Right lobe of liver (tissue), 6 donors: Measurements from ENCODE around the gene ACOT7. TPM values are rescaled to one million over a fixed set of nuclear protein-coding genes. Genes with fewer than 3 reads are reported as not detected.

Experiments
- ATAC-seq, 4 donors: fragments of 200-7000 bp; cut with Tn5 transposase; one replicate each; pipeline ENCODE4 v1.9.1; 2020; ENCODE audit warnings: mild to moderate bottlenecking in 4 of 4, moderate library complexity in 4 of 4
- DNase-seq, 3 donors: peaks; one replicate each; pipeline ENCODE4 v3.0.0-alpha.2; 2020
- H3K27ac ChIP-seq, 3 donors: fragments of 200-600 bp; one replicate each; pipeline ENCODE4 v1.8.0; 2022
- H3K27me3 ChIP-seq, 2 donors: fragments of 200-600 bp; one replicate each; pipeline ENCODE4 v1.8.0; 2022
- H3K36me3 ChIP-seq, 4 donors: fragments of 200-600 bp; sonication (generic) in 1 of 4; one replicate each; pipeline versions ENCODE4 v1.5.1 to v1.8.0; 2017 to 2022; ENCODE audit warnings: control low read depth in 1 of 4
- H3K4me1 ChIP-seq, 4 donors: fragments of 200-600 bp; sonication (generic) in 1 of 4; one replicate each; pipeline versions ENCODE4 v1.5.1 to v1.8.0; 2017 to 2022; ENCODE audit warnings: control low read depth in 1 of 4
- H3K4me3 ChIP-seq, 3 donors: fragments of 200-600 bp; one replicate each; pipeline ENCODE4 v1.8.0; 2022
- H3K9me3 ChIP-seq, 4 donors: fragments of 200-600 bp; sonication (generic) in 1 of 4; one replicate each; pipeline versions ENCODE4 v1.5.1 to v1.8.0; 2017 to 2022; ENCODE audit warnings: control low read depth in 1 of 4
- POLR2A ChIP-seq: fragments of 450-650 bp; IDR thresholded peaks from one replicate; pipeline ENCODE4 v1.6.1; 2017; ENCODE audit warnings: antibody characterized with exemption, mild to moderate bottlenecking
- WGBS: methylation state at CpG from one replicate; pipeline ENCODE4 v1.1.6; 2018; ENCODE audit warnings: low coverage, low lambda C conversion rate; ENCODE audit not compliant: insufficient coverage; ENCODE audit errors: missing lambda C conversion rate; 5-methylcytosine and 5-hydroxymethylcytosine counted together
- intact Hi-C, 2 donors: fragments of 100-400 bp; cut with DNase I; formaldehyde crosslinking; loops; one replicate each; pipeline versions ENCODE4 v1.11.2 to v1.14.1; 2022
- total RNA-seq, 6 experiments: library from RNA; depleted of rRNA in 2 of 6; stranded (reverse); fragments of >200 nt in 2 of 6; fragmentation: NEBNext Ultra II Directional in 3 of 6; extraction: Animal tissue kit (Norgen Biotek cat#: 25700) in 3 of 6; gene quantifications; one replicate each; pipeline versions ENCODE4 v1.1.0 to v1.2.4, GENCODE V29; 2016 to 2023
- TF ChIP-seq, protein P1 (sequence below), 4 donors: fragments of 200-600 bp in 3 of 4; fragments of 450-650 bp in 1 of 4; IDR thresholded peaks; one replicate each; pipeline versions ENCODE4 v1.5.1 to v1.8.0; 2016 to 2022; ENCODE audit warnings: antibody characterized with exemption in 4 of 4, mild to moderate bottlenecking in 2 of 4
- donor health status: DM: no; HTN: yes; CAD: no.
- donor health status: DM: no; HTN: no; CAD: no.
- donor health status: DM: no; HTN: no; CAD: no.
- donor health status: DM: no; HTN: yes; CAD: no.
- donor health status: DM: no; HTN: yes; CAD: no.

Gene ACOT7
- total RNA-seq, 6 experiments from 2014 or later = 10.8 to 19.7 (median 14.1) TPM

DNA sequence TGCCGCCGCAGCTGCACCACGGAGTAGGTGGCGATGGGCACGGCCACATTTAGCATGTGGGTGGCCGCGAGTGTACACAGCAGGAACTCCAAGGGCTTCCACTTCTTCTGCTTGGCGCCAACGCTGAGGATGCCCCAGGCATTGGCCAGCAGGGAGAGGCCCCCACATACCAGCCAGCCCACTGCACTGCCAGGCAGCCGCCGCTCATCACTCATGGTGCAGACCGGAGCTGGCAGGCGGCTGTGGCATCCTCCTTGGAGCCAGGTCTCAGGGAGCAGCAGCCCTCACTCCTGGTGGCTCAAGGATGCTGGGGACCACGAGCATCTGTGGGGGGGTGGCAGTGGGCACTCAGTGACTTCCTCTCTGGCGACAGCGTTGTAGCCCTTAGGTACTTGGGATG, 138.9 kb downstream of the ACOT7 start:
- no peaks in the 10 kb centered on the region for H3K36me3 ChIP-seq
- H3K27me3 ChIP-seq = no peaks in the 10 kb centered on the region
- H3K27ac ChIP-seq = no peak overlapping the region
- no peak for ATAC-seq
- TF ChIP-seq, protein P1, sequence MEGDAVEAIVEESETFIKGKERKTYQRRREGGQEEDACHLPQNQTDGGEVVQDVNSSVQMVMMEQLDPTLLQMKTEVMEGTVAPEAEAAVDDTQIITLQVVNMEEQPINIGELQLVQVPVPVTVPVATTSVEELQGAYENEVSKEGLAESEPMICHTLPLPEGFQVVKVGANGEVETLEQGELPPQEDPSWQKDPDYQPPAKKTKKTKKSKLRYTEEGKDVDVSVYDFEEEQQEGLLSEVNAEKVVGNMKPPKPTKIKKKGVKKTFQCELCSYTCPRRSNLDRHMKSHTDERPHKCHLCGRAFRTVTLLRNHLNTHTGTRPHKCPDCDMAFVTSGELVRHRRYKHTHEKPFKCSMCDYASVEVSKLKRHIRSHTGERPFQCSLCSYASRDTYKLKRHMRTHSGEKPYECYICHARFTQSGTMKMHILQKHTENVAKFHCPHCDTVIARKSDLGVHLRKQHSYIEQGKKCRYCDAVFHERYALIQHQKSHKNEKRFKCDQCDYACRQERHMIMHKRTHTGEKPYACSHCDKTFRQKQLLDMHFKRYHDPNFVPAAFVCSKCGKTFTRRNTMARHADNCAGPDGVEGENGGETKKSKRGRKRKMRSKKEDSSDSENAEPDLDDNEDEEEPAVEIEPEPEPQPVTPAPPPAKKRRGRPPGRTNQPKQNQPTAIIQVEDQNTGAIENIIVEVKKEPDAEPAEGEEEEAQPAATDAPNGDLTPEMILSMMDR (IDR thresholded peaks at IDR 0.05) = no peak
- TF ChIP-seq POLR2A = no peak
- H3K4me3 ChIP-seq = no peak overlapping the region
- H3K9me3 ChIP-seq = no peaks in the 10 kb centered on the region
- DNase-seq = no peak
- intact Hi-C loops = loop anchor here in 1 of 2 donors (5.0 kb wide), 1 partner anchor 93 kb away; no protein-coding TSS in a partner anchor
- 100% methylated on average over 3 of the region's 16 CpGs for WGBS
- H3K4me1 ChIP-seq = peaks cover 0 to 11% (median 5%) of the 10 kb centered on the region in 4 donors

DNA sequence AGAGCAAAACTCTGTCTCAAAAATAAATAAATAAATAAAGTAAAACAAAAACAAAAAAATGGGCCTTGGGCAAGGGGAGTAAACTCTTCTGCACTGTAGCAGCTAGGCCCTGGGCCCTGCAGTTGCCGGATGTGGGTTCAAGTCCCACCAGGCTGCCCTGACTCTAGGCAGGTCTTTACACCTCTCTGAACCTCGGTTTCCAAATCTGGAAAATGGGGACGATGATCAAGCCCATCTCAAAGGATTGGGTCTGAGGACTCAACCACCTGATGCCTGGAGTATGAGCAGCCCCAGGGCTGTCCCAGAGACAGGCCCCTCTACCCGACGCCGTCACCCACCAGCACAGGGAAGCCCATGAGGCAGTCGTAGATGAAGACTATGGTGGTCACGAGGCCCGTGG, 140.2 kb downstream of the ACOT7 start:
- ATAC-seq (no peak), DNase-seq (no peak)
- TF ChIP-seq, protein P1 (IDR thresholded peaks at IDR 0.05) = no peak
- TF ChIP-seq POLR2A = no peak
- Histone ChIP-seq H3K27me3 (no peaks in the 10 kb centered on the region), H3K4me1 (peaks cover 0 to 3% (median 0%) of the 10 kb centered on the region in 4 donors), H3K27ac (no peak overlapping the region), H3K9me3 (no peaks in the 10 kb centered on the region), H3K4me3 (no peak overlapping the region), H3K36me3 (no peaks in the 10 kb centered on the region)
- intact Hi-C loops = loop anchor here in 1 of 2 donors (5.0 kb wide), 1 partner anchor 94 kb away; no protein-coding TSS in a partner anchor
- WGBS = 90% methylated on average over 5 of the region's 9 CpGs

DNA sequence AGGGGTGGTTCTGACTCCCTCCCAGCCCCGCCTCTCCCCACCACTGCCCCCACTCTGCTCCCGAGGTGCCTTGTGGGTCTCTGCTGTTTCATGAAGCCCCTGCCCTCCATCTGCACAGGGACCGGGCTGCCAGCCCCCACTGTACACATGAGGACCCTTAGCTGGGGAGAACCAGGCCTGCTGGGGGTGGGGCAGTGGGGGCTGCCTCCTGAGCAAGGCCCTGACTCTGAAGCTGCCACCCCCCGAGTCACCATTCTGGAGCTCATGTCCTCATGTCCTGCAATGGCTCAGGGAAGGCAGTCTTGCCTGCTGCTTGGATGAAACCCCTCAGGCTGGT, 141.2 kb downstream of the ACOT7 start:
- TF ChIP-seq POLR2A = no peak
- TF ChIP-seq, protein P1 (IDR thresholded peaks at IDR 0.05) = no peak
- H3K27ac ChIP-seq = no peak overlapping the region
- no peak for ATAC-seq
- no CpG with 5 or more reads among the region's 4 CpGs for WGBS
- no peaks in the 10 kb centered on the region for H3K9me3 ChIP-seq
- no peak for DNase-seq
- peaks cover 0 to 3% (median 0%) of the 10 kb centered on the region in 4 donors for H3K4me1 ChIP-seq
- no peaks in the 10 kb centered on the region for H3K36me3 ChIP-seq
- H3K27me3 ChIP-seq = no peaks in the 10 kb centered on the region
- intact Hi-C loops = loop anchor here in 1 of 2 donors (5.0 kb wide), 1 partner anchor 95 kb away; no protein-coding TSS in a partner anchor
- H3K4me3 ChIP-seq = no peak overlapping the region

DNA sequence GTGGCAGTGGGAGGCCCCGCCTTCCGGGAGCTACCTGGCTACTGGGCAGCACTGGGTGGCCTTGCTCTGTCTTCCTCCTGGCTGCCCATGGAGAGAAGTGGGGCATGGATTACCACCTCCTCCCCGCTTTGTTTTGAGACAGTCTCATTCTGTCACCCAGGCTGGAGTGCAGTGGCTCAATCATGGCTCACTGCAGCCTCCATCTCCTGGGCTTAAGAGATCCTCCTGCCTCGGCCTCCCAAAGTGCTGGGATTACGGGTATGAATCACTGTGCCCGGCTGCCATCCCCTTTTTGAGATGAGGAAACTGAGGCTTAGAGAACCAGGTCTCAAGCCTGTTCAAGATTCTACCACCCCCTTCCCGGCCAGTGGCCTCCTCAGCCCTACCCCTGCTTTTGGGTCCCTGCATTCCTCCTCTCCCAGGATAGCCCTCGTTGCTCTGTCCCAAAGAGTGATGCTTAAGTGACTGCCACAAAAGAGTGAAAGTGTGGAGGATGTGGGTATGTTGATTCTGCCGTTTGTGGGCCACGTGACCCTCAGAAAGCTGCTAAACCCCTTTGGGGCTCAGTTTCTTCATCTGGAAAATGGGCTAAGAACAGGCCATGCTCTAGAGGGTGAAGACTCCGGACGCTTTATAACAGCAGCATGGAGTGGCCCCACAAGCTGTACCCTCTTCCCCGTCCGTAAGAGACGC, 141.7 kb downstream of the ACOT7 start:
- no peaks in the 10 kb centered on the region for H3K27me3 ChIP-seq
- DNase-seq = no peak
- ATAC-seq = no peak
- H3K27ac ChIP-seq = no peak overlapping the region
- WGBS = 69% methylated on average over 7 of the region's 15 CpGs
- intact Hi-C loops = loop anchor here in 1 of 2 donors (5.0 kb wide), 1 partner anchor 95 kb away; no protein-coding TSS in a partner anchor
- TF ChIP-seq, protein P1 (IDR thresholded peaks at IDR 0.05) = no peak
- no peak for TF ChIP-seq POLR2A
- H3K4me3 ChIP-seq = no peak overlapping the region
- H3K36me3 ChIP-seq = no peaks in the 10 kb centered on the region
- no peaks in the 10 kb centered on the region for H3K9me3 ChIP-seq
- peaks cover 0 to 3% (median 0%) of the 10 kb centered on the region in 4 donors for H3K4me1 ChIP-seq
